ENCODE measurements around the gene RAD51D.
"Not testable (repeated sequence)": the region's sequence is repeated elsewhere in the genome, so short reads cannot be mapped to it uniquely, and the experiment has no call there.

RAD51D gene

GRCh38 chr17:35141681-35142466, 22.2 kb upstream of the RAD51D start, which contains the start of gene NLE1:
TSS of gene NLE1 (minus strand) at chr17:35142303. CDS start at chr17:35142275, 28 bp downstream.
- DNase-seq, result peak; percentile 76

GRCh38 chr17:35138218-35138617, 18.6 kb upstream of the RAD51D start:
- no peak for DNase-seq

- DNase-seq, result no peak
Observed at GRCh38 chr17:35135322-35135721, 15.7 kb upstream of the RAD51D start.

- DNase-seq, result no peak
Observed at GRCh38 chr17:35132816-35133550, 13.3 kb upstream of the RAD51D start.

GRCh38 chr17:35132099-35132498, 12.4 kb upstream of the RAD51D start:
- no peak for DNase-seq

GRCh38 chr17:35130392-35130791, 10.7 kb upstream of the RAD51D start:
- no peak for DNase-seq

GRCh38 chr17:35129973-35130351, 10.3 kb upstream of the RAD51D start:
- DNase-seq, result no peak

- DNase-seq, result no peak
Observed at GRCh38 chr17:35129154-35129972, 9.7 kb upstream of the RAD51D start.

- no peak for DNase-seq
Observed at GRCh38 chr17:35127751-35128514, 8.3 kb upstream of the RAD51D start.

- no peak for DNase-seq
Observed at GRCh38 chr17:35121315-35121714, 1.7 kb upstream of the RAD51D start, which contains the start of gene FNDC8. TSS of gene FNDC8 (plus strand) at chr17:35121615. CDS start at chr17:35121694, 79 bp downstream.

GRCh38 chr17:35117984-35118383, 1.7 kb downstream of the RAD51D start:
- no peak for DNase-seq

GRCh38 chr17:35116845-35117244, 2.8 kb downstream of the RAD51D start:
- DNase-seq, result no peak

- not testable (repeated sequence) for DNase-seq
Observed at GRCh38 chr17:35110791-35111190, 8.9 kb downstream of the RAD51D start.

GRCh38 chr17:35104844-35105450, 14.7 kb downstream of the RAD51D start:
- no peak for DNase-seq

GRCh38 chr17:35103271-35103670, 16.4 kb downstream of the RAD51D start:
- DNase-seq, result no peak

- no peak for DNase-seq
Observed at GRCh38 chr17:35101725-35102124, 17.9 kb downstream of the RAD51D start.

- no peak for DNase-seq
Observed at GRCh38 chr17:35101036-35101435, 18.6 kb downstream of the RAD51D start.

- no peak for DNase-seq
Observed at GRCh38 chr17:35099908-35100307, 19.8 kb downstream of the RAD51D start.

- no peak for DNase-seq
Observed at GRCh38 chr17:35097776-35098175, 21.9 kb downstream of the RAD51D start.

- DNase-seq, result no peak
Observed at GRCh38 chr17:35095741-35096140, 23.9 kb downstream of the RAD51D start.

GRCh38 chr17:35094902-35095301, 24.8 kb downstream of the RAD51D start:
- DNase-seq, result no peak

GRCh38 chr17:35090707-35091106, 29.0 kb downstream of the RAD51D start:
- not testable (repeated sequence) for DNase-seq
